ENCODE results near the gene STAMBP.

GRCh38 chr2:73886357-73886756 lies 57.6 kb downstream of the STAMBP start:
- TF ChIP-seq CTCF (IDR thresholded peaks at IDR 0.05) = no peak
- no peak for TF ChIP-seq POLR2A (IDR thresholded peaks at IDR 0.05)
